Hindlimb muscle (tissue), 1 donor: ENCODE measurements around the gene IFI27. TPM values are rescaled to one million over a fixed set of nuclear protein-coding genes. Genes with fewer than 3 reads are reported as not detected.

Source experiments
- DNase-seq: peaks from one replicate; pipeline ENCODE4 v3.0.0-alpha.2; 2013
- polyA plus RNA-seq: library from polyadenylated mRNA; unstranded; fragments of 120-200 nt; gene quantifications from one replicate; pipeline ENCODE4 v1.2.1, GENCODE V29; 2013; ENCODE audit not compliant: insufficient read length

Gene IFI27
- polyA plus RNA-seq, 1 donor: 2.6 TPM

DNA sequence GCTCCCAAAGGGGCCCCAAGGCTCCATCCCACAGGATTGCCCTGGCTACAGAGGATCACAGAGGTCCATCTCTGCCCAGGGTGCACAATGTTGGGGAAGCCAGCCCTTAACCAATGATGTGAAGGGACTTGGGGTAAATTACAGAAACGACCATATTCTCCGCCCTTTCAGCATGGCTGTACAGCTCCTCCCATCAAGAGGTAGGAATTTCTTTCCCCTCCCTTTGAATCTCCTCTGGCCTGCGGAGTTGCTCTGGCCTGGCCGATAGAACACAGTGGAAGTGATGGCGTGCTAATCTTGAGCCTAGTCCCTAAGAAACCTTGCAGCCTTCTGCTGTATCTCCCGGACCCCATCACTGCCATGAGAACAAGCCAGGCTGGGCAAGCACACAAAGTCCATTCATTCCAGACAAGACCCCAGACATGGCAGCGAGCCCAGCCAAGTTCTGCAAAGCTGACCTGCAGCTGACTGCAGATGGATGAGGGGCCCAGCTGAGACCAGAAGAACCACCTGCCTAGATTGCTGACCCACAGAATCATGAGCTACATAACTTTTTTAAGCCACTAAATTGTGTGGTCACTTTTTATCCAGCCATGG lies 6.9 kb upstream of the IFI27 start:
- no peak for DNase-seq

GRCh38 chr14:94104731-94105130 lies 5.8 kb upstream of the IFI27 start:
- no peak for DNase-seq

DNA sequence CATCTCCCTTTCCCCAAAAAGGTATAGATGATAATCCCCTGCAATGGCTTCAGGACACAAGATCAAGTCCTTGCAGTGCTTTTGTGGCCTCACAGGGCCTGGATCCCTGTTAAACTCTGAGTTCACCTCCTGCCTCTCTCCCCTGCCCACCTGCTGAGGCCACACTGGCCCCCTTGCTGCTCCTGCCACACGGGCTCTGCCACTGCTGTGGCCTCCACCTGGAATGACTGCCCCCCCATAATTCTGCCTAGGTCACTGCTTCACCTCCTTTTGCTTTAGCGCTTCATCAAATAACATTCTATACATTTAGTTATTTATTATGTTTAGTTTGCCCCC lies 653 bp upstream of the IFI27 start:
- DNase-seq: no peak

DNA sequence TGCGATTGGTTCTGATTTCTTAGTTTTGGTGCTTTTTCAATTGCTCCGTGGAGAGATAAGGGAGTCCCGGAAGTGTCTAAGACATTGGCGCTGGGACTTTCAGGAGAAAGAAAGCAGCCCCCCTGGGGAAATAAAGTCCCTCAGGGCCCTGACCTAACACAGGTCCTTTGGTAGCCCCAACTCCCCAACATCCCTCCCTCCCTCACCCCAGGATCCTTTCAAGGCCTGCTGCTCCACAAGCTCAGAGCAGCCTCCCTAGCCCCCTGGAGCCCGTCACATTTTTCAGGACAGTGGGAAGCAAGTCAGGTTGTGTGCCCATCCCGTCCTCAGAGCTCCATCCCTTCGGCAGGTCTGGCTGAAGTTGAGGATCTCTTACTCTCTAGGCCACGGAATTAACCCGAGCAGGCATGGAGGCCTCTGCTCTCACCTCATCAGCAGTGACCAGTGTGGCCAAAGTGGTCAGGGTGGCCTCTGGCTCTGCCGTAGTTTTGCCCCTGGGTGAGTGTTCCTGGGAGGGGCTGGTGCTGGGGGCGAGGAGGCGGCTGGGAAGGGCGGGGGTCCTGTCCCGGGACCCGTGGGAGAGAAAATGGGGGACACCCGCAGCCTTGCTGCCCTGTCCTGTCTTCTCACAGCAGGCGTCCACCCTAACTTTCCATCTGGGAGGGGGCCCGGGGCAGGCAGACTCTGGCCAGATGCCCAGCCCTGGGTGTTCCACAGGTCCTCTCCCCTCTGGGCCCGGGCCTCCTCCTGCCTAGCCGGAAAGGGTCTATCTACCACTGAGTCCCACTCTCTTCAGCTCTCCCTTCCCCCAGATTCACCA lies 950 bp downstream of the IFI27 start:
- no peak for DNase-seq

DNA sequence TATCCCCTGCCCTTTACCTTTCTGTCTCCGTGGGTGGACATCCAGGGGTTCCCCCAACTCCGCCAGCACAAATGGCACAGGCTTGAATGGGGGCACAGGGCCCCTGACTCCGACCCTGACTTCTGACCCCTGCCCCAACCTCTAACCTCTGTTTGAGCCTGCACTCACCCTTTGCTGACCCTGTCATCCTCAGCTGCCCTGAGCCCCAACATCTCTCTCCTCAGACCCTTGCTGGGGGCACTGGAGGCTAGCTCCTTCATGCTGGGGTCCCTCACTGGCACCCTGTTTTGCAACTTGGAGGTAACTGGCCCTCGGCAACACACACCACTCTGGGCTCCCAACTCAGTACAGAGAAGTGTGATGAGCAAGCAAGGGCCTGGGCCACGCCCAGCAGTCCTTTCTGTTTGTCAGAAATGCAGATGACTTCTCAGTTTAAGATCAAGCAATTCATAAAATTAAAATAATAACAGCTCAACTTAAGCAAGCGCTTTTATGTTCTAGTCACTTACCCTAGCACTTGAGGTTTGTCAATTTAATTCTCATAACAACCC lies 2.1 kb downstream of the IFI27 start:
- no peak for DNase-seq

DNA sequence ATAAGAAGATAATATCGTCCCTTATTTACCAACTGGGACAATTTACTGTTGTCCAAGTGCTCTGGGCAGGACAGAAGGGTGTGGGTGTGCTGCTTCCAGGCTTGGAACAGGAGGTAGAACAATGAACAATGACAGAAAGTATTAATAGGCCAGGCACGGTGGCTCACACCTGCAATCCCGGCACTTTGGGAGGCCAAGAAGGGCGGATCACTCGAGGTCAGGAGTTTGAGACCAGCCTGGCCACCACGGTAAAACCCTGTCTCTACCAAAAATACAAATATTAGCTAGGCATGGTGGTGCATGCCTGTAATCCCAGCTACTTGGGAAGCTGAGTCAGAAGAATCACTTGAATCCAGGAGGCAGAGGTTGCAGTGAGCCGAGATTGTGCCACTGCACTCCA lies 2.5 kb downstream of the IFI27 start:
- no peak for DNase-seq

- no peak for DNase-seq
These were observed 3.0 kb downstream of the IFI27 start for GRCh38 chr14:94113490-94113889.

DNA sequence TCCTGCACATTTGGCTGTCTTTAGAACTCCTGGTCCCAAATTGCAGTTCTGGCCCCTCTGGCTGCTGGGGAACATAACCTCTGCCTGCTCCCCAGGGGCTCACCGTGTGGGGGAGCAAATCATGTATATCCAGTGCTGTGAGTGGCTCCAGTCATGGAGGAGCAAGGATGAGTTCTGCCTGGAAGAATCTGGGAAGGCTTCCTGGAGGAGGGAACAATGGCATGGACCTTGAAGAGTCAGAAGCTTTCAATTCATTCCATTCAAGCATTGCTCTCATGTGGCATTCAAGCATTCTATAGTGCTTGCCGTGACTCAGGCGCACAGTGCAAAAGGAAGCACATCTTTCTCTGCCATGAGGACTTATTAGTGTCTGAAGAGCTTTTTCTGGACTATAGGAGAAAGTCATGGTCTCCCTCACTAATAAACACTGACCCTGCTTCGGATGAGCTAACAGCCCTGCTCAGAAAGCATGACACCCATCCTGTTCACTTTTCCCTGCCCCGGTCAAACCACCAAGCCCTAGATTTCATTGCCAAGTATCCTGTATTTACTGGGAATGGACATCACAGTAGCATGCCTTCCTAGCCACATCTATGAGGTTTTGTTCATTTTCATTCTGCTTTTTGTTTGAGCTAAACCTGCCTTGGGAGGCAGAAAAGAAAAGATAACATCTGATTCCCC lies 3.5 kb downstream of the IFI27 start:
- DNase-seq: no peak

DNA sequence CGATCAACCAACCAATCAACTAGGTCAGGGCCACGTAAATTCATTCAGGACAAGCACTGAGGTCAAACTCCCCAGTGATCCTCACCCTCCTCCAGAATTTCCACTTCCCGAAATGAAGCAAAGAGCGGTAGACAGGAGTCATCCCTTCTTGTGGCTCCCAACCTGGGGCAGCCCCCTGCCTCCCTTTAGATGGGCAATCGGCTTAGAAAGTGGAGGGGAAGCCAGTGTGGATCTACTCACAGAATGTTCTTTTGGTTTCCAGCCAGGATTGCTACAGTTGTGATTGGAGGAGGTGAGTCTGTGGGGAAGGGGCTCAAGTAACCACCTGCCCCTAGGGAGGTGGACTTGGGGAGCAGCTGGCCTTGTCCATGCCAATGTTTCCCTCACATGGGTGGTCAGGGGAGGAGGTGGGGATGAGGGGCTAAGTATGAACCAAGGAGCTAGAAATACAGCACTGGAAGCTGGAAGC lies 4.1 kb downstream of the IFI27 start:
- DNase-seq: no peak

- no peak for DNase-seq
These were observed 4.6 kb downstream of the IFI27 start for GRCh38 chr14:94115058-94115591.

- no peak for DNase-seq
These were observed 5.1 kb downstream of the IFI27 start for GRCh38 chr14:94115631-94116030.

- no peak for DNase-seq
These were observed 6.2 kb downstream of the IFI27 start for GRCh38 chr14:94116701-94117100.

- no peak for DNase-seq
These were observed 7.3 kb downstream of the IFI27 start for GRCh38 chr14:94117856-94118255.

DNA sequence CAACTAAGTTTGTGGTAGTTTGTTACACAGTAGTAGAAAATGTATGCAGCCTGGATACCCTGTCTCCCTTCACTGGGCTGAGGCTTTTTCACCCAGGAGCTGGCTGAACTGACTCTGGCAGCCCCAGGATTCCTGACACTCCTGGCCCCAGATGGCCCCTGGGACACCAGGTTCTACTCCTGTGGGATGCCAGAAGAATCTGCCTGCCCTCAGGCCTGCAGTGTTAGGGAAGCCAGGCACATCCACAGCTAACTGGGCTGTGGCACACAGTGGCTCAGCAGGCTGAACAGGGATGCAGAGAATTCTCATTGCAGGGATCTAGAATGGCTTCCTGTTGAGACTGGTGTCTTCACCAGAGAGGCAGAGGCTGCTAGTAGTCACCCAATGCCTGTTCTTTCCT lies 8.5 kb downstream of the IFI27 start:
- no peak for DNase-seq

- no peak for DNase-seq
These were observed 10.3 kb downstream of the IFI27 start for GRCh38 chr14:94120667-94121340.

DNA sequence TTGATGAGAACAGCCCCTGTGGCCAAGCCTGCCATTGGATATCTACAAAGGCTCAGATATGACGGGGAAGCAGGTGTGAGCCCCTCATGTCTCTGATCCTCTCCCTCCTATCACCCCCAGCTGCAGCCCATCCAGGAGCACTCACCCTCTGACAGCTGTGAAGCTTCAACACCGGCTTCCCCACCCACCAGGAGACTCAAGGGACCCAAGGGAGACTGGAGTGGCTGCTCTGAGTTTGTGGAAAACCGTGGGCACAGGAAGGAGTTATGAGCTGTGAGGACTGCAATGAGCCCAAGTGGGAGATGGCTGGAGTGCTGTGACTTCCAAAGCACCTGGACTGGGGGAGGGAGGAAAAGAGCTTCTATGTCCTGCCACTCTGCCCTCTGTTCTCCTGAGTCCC lies 10.9 kb downstream of the IFI27 start:
- DNase-seq: no peak

- no peak for DNase-seq
These were observed 11.9 kb downstream of the IFI27 start for GRCh38 chr14:94122438-94122837.

DNA sequence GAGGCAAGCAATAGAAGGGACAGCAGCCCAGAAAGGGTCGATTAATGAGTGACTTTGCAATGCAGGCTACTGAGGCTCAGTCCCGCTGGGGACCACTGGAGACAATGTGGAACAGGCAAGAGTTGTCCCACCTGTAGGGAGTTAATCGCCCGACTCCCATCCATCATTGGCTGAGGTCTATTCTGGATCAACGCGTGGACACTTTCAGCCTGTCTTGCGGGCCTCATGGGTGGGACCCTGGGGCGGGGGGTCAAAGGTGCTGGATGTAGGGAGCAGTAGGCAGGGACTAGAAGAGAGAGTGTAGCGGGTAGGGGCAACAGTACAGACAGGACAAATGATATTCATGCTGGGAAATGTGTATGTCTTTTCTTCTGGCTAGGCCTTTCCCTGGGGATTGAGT lies 12.8 kb downstream of the IFI27 start:
- no peak for DNase-seq

- no peak for DNase-seq
These were observed 13.3 kb downstream of the IFI27 start for GRCh38 chr14:94123868-94124267.

- no peak for DNase-seq
These were observed 14.2 kb downstream of the IFI27 start for GRCh38 chr14:94124582-94125377.

DNA sequence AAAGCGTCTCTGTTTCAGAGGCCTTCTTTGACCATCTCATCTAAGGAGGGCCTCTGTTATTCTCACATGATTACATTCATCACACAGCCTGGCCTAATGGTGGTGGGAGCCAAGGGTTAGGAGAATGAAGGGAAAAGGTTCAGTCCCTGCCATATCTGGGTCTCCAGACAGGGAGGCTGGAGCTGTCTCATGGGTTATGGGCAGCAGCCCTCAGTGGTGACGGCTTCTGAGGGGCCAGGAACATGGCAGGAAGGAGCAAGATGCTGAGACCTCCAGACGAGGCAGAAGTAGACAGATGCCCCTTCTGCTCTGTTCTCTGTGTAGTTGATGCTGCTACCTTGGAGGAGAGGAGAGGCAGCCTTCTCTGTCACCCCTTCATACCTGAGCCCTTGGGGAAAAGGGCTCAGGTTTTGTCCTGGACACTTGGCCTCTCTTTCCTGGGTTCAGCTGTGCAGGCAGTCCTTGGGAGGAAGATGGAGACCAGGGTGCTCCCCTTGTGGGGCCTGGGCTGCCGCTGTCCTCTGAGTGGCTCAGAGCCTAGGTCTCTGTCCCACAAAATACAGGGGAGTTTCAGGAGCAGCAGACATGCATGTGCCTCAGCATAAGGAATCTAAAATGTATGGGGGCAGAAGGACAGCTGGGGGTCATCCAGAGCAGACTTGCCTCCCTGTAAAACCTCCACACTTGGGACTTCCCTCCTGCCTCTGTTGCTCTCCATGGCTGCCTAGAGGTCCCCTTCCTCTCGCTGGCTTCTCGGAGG lies 15.3 kb downstream of the IFI27 start:
- no peak for DNase-seq
